ENCODE data around the gene KCNK10.

Gene KCNK10

DNA sequence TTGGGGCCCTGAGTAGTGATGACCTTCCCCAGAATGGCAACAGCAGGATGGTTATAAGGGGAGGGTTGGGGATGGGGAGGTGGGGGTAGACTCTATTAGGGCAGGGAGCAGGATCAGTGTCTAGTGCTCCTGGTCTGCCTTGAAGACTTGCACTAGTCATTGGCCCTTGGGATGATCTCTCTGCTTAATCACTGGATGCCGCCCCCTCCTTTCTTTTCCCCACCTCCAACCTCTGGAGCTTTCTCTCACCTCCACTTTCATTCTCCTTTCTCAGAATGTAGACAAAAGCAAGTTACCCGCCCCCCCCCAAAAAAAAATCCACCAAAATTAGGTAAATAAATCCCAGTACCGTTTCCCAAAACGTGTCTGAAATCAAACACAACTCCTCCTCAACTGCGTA, 2.8 kb upstream of the KCNK10 start:
- Histone ChIP-seq H3K27me3 (ENCODE audit: low read length) (no peaks in the 10 kb centered on the region), H3K9me3 (ENCODE audit: insufficient read depth, low read length) (no peaks in the 10 kb centered on the region), H3K36me3 (ENCODE audit: low read length) (no peaks in the 10 kb centered on the region), H3K9me2 (replicated peaks; ENCODE audit: insufficient read depth, low read length) (no peaks in the 10 kb centered on the region), H3K27ac (ENCODE audit: low read depth, low read length) (no peak overlapping the region), H3K4me3 (ENCODE audit: insufficient read depth, low read length, poor library complexity, severe bottlenecking) (no peak overlapping the region), H3K4me2 (ENCODE audit: low read depth, low read length, poor library complexity, severe bottlenecking) (no peak overlapping the region), H3K9ac (ENCODE audit: low read length) (no peak overlapping the region), H4K20me1 (ENCODE audit: low read depth, low read length) (no peaks in the 10 kb centered on the region), H3F3A (ENCODE audit: insufficient read depth) (no peaks in the 10 kb centered on the region), H3K79me2 (ENCODE audit: insufficient read depth, low read length) (no peaks in the 10 kb centered on the region), H2AFZ (ENCODE audit: low read depth, low read length, severe bottlenecking) (no peak overlapping the region)
- TF ChIP-seq EZH2phosphoT487 (conservative IDR thresholded peaks at IDR 0.05; ENCODE audit: low read length): no peak
- TF ChIP-seq, protein P1, sequence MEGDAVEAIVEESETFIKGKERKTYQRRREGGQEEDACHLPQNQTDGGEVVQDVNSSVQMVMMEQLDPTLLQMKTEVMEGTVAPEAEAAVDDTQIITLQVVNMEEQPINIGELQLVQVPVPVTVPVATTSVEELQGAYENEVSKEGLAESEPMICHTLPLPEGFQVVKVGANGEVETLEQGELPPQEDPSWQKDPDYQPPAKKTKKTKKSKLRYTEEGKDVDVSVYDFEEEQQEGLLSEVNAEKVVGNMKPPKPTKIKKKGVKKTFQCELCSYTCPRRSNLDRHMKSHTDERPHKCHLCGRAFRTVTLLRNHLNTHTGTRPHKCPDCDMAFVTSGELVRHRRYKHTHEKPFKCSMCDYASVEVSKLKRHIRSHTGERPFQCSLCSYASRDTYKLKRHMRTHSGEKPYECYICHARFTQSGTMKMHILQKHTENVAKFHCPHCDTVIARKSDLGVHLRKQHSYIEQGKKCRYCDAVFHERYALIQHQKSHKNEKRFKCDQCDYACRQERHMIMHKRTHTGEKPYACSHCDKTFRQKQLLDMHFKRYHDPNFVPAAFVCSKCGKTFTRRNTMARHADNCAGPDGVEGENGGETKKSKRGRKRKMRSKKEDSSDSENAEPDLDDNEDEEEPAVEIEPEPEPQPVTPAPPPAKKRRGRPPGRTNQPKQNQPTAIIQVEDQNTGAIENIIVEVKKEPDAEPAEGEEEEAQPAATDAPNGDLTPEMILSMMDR (IDR thresholded peaks at IDR 0.05; ENCODE audit: insufficient read depth, low read length, poor library complexity, severe bottlenecking): no peak

DNA sequence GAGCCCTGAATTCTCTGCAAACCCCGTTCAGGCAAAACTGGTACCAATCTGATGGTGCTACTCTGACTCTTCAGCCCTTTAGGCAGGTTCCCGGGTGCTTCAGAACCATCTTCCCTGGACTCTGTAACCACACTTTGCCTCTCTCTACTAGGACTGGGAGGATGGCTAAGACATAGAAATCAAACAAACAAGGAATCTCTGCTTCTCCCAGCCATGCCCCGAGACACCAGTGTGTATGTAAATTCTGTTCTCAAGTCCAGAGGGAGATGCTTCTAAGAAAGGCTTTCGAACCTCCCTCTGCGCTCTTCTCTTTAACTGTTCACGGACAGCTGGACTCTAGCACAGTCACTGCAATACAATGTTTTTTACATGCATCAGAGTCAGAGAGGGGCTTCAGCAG, 1.9 kb upstream of the KCNK10 start:
- no peaks in the 10 kb centered on the region for H3F3A ChIP-seq (ENCODE audit: insufficient read depth)
- no peak overlapping the region for H3K4me3 ChIP-seq (ENCODE audit: insufficient read depth, low read length, poor library complexity, severe bottlenecking)
- H3K36me3 ChIP-seq (ENCODE audit: low read length): no peaks in the 10 kb centered on the region
- no peaks in the 10 kb centered on the region for H3K27me3 ChIP-seq (ENCODE audit: low read length)
- H2AFZ ChIP-seq (ENCODE audit: low read depth, low read length, severe bottlenecking): no peak overlapping the region
- no peaks in the 10 kb centered on the region for H3K79me2 ChIP-seq (ENCODE audit: insufficient read depth, low read length)
- H3K9ac ChIP-seq (ENCODE audit: low read length): no peak overlapping the region
- no peaks in the 10 kb centered on the region for H4K20me1 ChIP-seq (ENCODE audit: low read depth, low read length)
- H3K4me2 ChIP-seq (ENCODE audit: low read depth, low read length, poor library complexity, severe bottlenecking): no peak overlapping the region
- no peak overlapping the region for H3K27ac ChIP-seq (ENCODE audit: low read depth, low read length)
- H3K9me3 ChIP-seq (ENCODE audit: insufficient read depth, low read length): no peaks in the 10 kb centered on the region
- TF ChIP-seq, protein P1 (IDR thresholded peaks at IDR 0.05; ENCODE audit: insufficient read depth, low read length, poor library complexity, severe bottlenecking): no peak
- TF ChIP-seq EZH2phosphoT487 (conservative IDR thresholded peaks at IDR 0.05; ENCODE audit: low read length): no peak
- no peaks in the 10 kb centered on the region for H3K9me2 ChIP-seq (replicated peaks; ENCODE audit: insufficient read depth, low read length)

DNA sequence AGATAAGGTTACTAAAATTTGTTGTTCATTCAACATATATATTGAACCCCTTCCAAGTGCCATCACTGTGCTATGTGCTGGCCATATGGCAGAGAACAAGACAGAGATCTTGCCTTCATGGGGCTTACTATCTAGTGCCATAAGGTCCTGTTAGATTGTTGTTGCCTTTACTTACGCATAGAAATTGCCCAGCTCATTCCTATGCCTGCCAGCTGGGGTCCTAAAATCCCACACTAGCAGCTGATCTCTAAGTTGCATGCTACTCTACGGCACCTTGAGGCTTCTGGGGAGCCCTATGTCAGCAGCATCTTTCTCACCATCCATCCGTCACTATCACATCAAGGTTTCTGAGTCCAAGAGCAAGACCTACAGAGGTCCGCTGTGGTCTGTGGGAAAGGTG, 1.4 kb upstream of the KCNK10 start:
- Histone ChIP-seq H3K4me3 (ENCODE audit: insufficient read depth, low read length, poor library complexity, severe bottlenecking) (no peak overlapping the region), H3K79me2 (ENCODE audit: insufficient read depth, low read length) (no peaks in the 10 kb centered on the region), H2AFZ (ENCODE audit: low read depth, low read length, severe bottlenecking) (no peak overlapping the region), H4K20me1 (ENCODE audit: low read depth, low read length) (no peaks in the 10 kb centered on the region), H3K36me3 (ENCODE audit: low read length) (no peaks in the 10 kb centered on the region), H3K9me2 (replicated peaks; ENCODE audit: insufficient read depth, low read length) (no peaks in the 10 kb centered on the region), H3K27me3 (ENCODE audit: low read length) (no peaks in the 10 kb centered on the region), H3K9ac (ENCODE audit: low read length) (no peak overlapping the region), H3F3A (ENCODE audit: insufficient read depth) (no peaks in the 10 kb centered on the region), H3K9me3 (ENCODE audit: insufficient read depth, low read length) (no peaks in the 10 kb centered on the region), H3K27ac (ENCODE audit: low read depth, low read length) (no peak overlapping the region), H3K4me2 (ENCODE audit: low read depth, low read length, poor library complexity, severe bottlenecking) (peak overlapping the region; percentile 93)
- TF ChIP-seq, protein P1 (IDR thresholded peaks at IDR 0.05; ENCODE audit: insufficient read depth, low read length, poor library complexity, severe bottlenecking): no peak
- no peak for TF ChIP-seq EZH2phosphoT487 (conservative IDR thresholded peaks at IDR 0.05; ENCODE audit: low read length)
